CD4-positive, alpha-beta T cell treated with Interleukin-4 for 1 hour (primary cell): ENCODE results near the gene NFX1.

Source experiments
- DNase-seq, 2 donors: peaks; one replicate each; pipeline ENCODE4 v3.0.0-alpha.2; 2020 to 2022

Gene NFX1

DNA sequence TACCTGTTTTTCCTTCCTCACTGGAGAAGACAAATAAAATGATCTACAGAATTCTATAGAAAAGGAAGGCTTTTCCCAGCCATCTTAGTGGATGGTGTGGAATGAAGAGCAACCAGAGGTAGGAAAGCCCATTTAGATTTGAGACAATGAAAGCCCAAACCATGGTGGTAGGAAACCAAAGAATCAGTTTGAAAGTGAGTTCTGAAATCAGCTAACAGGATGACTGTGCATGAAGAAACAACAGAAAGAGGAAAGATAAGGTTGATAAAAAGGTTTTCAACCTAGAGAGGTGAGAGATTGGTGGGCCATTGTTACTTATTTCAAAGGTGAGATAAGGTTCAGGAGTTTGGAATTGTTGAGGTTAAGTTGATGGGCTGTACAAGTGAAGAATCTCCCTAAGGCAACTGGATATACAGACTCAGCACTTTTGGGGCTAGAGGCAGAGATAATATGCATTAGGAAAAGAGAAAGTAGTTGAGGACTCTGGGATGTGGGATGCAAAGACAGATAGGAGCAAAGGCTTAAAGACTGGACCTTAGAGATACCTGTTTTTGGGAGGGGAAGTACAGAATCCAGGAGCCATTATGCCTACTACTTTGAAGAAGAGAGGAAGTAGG is 23.1 kb upstream of the NFX1 start:
- DNase-seq = no peak

DNA sequence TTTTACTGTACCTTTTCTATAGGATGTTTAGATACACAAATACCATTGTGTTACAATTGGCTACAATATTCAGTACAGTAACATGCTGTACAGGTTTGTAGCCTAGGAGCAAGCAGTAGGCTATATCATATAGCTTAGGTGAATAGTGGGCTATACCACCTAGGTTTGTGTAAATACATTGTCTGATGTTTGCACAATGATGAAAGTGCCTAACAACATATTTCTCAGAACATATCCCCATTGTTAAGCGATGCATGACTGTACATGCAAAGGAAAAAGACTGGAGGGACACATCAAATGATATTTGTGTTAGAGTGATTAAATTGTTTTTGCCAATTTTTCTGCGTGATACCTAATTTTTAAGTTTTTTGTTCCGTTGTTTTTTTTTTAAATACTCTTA is 20.2 kb upstream of the NFX1 start:
- no peak for DNase-seq

DNA sequence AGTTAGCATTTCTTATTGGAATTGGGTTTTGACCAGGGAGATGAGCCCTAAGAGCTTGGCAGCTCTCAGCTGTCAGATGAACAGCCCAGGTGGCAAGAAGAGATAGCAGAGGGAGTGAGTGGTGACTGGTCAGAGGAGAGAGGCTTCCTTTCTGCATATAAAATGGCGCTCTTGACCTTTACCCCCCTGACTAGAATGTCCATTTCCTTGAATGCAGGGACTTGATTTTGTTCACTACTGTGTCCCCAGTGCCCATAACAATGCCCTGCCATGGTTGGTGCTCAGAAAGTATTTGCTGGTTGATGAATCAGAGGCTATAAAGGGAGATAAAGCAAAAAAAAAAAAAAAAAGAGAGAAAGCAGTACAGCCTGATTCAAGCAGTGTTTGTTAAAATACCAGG is 18.3 kb upstream of the NFX1 start:
- DNase-seq = no peak

DNA sequence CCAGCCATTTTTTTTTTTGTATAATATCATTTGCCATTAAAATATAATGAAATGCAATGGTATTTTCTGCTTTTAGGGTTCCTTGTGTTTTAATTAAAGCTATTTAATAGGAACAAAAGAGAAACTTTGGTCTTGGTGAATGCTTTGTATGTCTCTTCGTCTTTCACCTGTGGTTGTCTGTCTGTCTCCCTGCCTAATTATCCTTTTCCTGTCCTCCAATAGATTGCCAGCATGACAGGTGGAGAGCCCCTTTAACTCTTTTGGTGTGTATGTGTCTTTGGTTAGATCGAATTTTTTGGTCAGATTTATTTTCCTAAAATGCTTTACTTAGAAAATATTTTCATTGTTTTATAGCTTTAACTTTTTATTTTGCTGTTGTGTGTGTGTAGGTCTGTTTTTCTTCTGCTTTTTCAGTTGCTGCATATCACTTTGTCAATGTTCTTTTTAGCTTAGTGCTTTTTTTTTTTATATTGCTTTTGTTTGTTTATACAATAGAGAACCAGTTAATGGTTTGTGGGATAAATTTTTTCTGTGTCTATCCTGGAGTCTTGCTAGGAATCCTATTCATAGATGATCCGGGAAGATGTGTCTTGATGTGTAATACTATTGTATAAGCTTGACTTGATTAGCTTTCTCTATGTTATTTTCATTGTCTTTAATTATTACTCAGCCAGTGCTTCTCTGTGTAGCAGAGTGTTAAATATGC is 16.9 kb upstream of the NFX1 start:
- DNase-seq = no peak

DNA sequence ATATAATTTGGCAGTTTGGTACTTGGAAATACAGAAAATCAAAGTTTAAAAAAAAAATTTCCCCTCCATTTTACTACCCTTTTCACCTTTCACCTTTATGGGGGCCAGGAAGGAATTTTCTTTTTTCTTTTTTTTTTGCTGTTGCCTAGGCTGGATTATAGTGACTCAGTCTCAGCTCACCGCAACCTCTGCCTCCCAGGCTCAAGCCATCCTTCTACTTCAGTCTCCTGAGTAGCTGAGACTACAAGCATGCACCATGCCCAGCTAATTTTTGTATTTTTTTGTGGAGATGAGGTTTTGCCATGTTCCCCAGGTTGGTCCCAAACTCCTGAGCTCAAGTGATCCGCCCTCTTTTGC is 16.4 kb upstream of the NFX1 start:
- DNase-seq = no peak

DNA sequence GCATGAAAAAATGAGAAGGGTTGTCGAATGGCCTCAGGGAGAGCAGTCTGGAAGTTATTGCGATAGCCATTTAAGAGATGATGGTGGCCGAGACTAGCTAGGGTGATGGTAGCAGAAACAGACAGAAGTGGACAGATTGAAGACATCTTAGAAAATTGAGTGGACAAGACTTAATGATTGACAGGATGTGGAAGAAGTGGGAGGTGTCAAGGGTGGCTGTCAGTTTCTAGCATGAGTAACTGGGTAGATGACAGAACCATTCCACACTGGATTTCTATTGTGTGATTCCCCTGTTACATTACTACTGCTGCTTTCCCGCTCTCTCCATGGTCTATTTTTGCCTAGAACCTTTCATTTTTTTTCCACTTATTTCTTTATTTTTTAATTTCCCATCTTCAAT is 12.8 kb upstream of the NFX1 start:
- no peak for DNase-seq

DNA sequence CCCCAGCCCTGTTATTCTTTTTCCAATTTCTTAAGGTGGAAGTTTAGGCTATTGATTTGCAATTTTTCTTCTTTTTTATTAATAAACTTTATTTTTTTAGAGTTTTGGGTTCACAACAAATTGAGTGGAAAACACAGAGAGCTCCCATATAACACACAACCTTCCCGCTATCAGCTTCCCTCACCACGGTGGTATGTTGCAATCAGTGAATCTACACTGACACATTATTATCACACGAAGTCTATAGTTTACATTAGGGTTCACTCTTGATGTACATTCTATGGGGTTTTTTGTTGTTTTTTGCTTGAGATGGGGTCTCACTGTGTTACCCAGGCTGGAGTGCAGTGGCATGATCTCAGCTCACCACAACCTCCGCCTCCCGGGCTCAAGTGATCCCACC is 4.8 kb upstream of the NFX1 start:
- no peak for DNase-seq

DNA sequence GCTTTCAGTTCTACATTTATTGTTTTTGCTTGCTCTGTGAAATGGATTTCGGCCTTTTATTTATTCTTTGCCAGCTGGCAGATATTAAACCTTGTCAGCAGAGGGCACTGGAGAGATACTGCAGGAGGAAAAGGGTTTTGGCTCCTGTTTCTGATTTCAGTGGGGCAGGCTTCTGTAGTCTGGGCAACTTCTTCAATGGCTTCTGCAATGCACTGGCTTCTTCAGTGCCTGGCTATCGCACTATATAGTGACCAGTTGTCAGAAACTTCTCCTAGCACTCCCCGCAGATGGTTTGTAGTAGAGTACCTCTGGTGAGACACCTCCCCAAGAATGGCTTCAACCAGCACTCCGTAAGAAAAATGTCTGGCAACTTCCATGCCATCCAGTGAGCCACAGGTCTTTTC is 3.2 kb upstream of the NFX1 start:
- peak; percentile 69 to 81 for DNase-seq

DNA sequence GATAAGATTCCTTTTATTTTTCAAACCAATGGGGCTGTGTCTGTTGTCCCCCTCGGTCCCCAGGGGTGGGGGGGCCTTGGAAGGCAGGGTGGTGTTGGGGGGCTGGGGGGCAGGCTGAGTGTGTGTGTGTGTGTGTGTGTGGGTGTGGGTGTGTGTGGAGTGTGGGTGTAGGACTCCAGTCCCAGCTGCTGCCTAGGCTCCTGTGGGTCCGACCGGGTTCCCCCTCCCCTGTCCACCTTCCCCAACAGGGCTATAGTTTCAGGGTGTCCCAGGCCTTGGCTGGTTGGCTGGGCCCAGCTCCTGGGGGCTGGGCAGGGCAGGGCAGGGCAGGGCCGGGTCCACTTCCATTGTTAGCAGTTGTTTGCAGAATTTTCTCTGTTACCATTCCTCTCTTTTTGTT is 2.1 kb upstream of the NFX1 start:
- no peak for DNase-seq

DNA sequence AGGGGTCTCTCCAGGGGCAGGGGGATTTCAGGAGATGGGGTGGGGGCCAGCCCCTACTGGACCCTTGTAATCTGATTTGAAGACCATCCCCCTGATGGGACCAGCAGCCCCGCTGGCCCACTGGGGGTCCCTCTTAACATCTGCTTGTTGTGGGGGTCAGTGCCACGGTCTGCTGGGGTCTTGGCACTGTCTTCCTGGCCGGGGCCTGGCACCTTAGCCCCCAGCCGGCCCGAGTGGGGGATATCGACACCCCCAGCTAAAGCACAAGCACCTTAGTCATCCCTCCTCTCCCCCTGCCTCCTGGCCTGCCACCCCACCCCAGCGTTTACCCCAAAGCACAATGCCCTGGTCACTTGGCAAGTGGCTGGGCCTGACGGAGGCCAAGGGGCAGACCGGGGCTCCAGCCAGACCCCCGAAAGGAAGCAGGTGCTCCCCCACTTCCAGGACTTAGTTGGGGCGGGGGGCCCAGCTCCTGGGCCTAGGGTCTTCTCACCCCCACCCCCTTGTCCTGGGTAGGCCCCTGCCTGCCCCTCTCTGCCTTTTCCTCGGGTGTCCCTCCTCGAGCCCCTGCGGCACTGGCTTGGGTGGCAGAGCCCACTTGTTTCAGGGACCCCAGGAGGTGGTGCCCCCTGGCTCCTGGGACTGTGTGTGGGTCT is 1.4 kb upstream of the NFX1 start:
- DNase-seq = no peak

DNA sequence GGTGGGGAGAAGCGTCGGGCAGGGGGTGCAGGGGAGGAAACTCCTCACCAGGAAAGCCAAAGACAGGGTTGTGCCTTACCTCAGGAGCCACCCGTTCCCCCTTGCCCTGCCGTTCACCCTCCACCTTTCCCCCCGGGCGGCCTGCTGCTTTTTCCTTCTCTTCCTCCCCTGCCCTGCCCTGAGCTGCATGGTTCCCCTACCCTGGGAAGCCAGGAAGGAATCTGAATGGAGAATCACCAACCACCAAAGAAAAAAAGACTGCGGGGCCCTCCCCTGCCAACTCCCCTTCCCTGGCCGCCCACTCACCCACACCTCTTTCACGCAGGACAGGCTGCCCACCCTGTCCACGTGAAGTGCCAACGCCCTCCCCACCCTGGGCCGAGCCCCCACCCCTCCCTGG is 820 bp upstream of the NFX1 start:
- peak; percentile 29 to 41 for DNase-seq

DNA sequence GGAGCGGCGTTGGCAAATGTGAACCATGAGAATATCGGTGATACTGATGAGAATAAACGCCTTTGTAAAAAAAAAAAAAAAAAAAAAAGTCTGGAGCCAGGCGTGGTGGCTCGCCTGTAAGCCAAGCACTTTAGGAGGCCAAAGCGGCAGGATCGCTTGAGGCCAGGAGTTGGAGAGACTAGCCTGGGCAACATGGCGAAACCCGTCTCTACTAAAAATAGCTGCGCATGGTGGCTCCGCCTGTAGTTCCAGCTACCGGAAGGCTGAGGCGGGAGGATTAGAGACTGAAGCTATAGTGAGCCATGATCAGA is 425 bp upstream of the NFX1 start:
- no peak for DNase-seq

DNA sequence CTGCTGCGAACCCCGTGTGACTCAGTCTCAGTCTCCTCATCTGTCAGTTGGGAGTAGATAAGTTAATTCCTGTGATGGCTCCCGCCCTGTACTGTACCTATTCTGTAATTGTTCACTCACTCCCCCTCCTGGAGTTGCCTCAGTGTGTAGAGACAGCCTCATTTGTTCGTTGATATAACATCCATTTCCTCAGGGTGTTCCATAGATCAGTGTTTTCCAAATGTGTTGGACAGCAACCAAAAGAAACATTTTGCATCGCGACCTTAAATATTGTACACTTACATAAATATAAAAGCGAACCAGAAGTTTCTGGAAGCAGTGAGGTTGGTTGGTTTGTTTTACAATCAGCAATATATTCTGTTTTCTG is 698 bp downstream of the NFX1 start:
- DNase-seq = no peak

DNA sequence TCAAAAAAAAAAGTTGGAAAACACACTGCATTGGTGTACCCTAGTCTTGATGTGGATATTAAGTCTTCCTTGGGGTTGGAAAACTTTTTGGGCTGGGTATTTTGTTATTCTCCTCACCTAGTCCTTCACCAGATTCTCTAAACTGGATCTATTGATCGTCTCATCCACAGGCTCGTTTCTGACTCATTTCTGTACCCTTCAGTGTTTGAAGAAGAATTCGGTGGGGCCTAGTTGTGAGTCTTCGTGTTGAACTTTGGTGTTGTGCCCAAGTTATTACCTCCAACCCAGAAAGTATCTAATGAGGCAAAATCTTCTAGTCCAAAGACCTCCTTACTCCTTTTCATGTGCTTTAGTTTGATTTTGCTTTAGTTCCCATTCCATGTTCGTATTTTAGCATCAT is 1.6 kb downstream of the NFX1 start:
- DNase-seq = no peak

DNA sequence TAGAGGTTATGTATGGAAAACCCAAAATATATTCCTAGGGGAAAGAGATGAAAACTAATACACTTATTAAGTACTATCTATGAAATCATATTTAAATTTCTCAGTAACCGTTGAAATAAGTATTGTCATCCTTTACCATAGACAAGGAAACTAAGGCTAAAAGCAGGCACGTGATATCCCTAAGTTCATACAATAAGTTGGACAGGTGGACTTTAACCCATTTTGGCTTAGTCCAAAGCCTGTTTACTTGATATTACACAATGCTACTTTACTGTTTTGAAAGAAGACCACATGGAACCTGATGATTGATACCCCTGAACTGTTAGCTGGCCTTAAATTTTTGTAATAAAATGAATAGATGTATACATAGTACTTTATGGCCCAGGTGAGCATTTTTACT is 3.5 kb downstream of the NFX1 start:
- no peak for DNase-seq

DNA sequence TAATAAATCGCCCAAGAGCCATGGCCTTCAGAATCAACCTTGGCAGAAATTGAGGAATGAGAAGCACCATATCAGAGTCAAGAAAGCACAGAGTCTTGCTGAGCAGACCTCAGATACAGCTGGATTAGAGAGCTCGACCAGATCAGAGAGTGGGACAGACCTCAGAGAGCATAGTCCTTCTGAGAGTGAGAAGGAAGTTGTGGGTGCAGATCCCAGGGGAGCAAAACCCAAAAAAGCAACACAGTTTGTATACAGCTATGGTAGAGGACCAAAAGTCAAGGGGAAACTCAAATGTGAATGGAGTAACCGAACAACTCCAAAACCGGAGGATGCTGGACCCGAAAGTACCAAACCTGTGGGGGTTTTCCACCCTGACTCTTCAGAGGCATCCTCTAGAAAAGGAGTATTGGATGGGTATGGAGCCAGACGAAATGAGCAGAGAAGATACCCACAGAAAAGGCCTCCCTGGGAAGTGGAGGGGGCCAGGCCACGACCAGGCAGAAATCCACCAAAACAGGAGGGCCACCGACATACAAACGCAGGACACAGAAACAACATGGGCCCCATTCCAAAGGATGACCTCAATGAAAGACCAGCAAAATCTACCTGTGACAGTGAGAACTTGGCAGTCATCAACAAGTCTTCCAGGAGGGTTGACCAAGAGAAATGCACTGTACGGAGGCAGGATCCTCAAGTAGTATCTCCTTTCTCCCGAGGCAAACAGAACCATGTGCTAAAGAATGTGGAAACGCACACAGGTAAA is 4.5 kb downstream of the NFX1 start:
- no peak for DNase-seq

DNA sequence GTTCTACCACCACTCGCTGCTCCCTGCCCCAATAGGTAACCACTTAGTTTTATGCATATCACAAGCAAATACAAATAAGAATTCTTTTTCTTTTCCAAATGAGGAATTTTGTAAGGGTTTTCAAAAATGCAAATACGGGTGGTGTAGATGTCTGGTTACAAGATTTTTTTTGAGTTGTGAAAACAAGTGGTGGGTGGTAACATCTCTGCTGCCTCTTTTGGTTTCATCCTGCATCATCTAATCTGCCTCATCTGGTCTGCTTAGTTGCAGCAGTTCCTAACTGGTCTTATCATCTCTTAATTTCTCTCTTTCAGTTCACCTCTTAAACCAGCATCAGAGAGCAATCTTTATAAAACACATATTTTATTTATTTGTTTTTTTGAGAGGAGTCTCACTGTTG is 5.3 kb downstream of the NFX1 start:
- DNase-seq = no peak

DNA sequence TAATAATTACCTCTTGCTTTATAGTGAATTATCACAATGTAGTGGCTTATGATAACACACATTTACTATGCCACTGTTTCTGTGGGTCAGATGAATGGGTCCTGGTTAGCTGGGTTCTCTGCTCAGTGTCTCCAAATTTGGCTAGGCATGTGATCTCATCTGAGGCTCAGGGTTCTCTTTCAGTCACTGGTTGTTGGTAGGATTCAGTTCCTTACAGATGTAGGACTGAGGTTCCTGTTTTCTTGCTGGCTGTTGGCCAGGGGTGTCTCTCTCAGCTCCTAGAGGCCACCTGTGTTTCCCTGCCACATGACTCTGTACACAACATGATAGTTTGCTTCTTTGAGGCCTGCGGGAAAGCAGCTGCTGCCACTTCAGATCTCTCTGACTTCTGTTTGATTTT is 7.1 kb downstream of the NFX1 start:
- DNase-seq = peak; percentile 25 to 75

DNA sequence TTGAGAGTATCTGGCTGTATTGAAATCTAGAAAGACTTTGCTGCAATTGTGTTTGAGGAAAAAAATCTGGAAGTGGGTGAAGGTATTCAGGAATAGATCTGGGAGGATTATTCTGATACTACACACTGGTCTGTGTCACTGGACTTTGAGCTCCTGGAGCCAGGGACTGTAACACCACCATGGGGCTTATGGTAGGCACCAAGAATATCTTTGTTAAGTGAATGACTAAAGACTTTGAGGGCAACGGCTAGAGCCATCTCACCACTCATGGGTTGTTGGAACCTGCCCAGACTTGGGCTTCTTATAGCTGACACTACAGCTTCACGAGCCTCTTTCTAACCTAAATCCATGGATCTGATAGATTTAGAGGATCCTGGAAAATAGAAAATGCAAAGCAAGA is 10.2 kb downstream of the NFX1 start:
- DNase-seq = no peak

DNA sequence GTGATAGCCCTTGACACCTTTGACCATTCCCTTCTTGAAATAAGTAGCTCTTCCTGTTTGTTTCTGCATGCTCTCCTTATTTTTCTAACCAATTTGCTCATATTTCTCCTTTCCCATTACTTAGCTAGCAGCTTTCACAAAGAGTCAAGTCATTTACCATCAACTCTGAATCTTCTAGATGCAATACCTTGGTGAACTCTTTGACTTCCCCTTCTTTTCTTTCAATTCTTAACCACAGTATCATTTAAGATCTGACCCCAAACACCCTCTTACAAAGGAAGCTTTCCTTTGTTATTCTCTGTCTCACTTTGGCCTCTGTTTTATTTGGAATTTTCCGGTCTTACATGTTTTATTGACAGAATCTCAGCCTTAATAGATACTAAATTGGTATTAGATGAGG is 14.0 kb downstream of the NFX1 start:
- no peak for DNase-seq

DNA sequence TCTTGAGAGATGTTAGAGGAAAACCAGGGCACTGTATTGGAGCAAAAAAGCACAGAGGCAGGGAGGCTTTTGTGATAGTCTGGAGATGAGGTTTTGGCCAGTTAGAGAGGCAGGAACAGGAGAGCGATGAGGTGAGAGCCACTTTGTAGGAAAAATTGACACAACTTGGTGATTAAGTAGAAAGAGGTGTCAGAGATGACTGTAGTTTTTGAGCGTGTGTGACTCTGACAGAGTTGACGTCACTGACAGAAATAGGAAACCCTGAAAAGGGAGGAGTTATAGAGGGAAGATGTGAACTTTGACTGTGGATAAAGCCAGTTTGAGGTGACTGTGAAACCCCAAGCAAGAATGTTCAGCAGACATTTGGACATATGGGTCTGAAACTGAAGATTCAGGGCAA is 15.7 kb downstream of the NFX1 start:
- no peak for DNase-seq

DNA sequence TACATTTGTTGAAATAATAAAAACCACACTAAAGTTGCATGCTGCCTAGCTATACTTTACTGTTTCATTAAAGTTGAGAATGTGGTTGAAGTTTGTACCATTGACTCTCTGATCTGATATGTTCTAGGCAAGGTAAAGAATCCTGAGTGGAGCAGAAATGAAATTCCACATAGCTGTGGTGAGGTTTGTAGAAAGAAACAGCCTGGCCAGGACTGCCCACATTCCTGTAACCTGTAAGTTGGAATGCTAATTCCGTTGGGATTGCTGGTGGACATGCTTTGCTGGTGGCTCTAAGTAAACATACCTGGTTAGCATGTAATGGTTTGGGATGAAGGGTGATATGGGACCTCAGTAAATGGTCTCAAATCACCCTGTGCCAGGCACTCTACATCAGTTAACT is 16.8 kb downstream of the NFX1 start:
- no peak for DNase-seq

DNA sequence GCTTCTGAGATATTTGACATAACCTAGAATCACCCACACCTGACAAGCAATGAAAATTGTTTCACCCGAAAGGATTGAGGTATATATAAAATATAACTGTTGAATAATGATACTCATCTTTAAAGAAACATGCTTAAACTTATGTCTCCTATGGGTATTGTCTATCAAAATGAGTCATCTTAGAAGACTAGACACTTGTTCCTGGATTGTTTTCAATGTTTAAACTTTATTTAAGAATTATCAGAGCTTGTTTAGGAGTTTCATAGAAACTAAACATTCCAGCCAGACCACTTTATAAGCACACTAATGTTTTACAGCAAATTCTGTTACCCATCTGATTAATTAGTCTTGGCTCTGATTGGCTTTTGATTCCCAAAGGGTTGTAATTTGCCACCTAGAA is 19.6 kb downstream of the NFX1 start:
- DNase-seq = no peak

DNA sequence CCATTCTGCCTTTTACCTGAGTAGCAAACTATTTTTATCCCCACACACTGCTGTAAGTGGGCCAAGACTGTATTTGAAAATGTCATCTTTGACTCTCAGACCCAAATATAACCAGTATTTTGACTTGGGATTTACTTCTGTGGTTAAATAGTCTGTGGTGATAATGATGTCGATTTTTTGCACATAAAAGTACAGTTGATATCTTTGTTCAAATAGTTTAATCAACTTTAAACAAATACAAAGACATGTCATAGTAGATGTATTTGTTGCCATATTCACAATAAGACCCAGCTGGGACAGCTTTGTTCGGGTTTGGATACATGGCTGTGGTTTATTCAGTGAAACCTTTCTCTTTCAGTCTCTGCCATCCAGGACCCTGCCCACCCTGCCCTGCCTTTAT is 20.4 kb downstream of the NFX1 start:
- no peak for DNase-seq
